Bronchial epithelial cell (primary cell): ENCODE measurements around the gene AKNAD1. TPM values are rescaled to one million over a fixed set of nuclear protein-coding genes. Genes with fewer than 3 reads are reported as not detected.
A peak's percentile ranks its signal among the peaks of the same experiment; 100 is the strongest.

ENCODE experiments used
- DNase-seq: peaks from one replicate; pipeline ENCODE4 v3.0.0-alpha.2; 2010; ENCODE audit warnings: low read depth
- FAIRE-seq: peaks from 2 replicates; lab custom pipeline; 2011; peaks lifted over from hg19 to GRCh38; lab: Jason Lieb, UNC
- H3K27me3 ChIP-seq: 2 replicates; pipeline ENCODE4 v1.5.1; 2011; ENCODE audit warnings: low read length; ENCODE audit not compliant: control insufficient read depth, insufficient read depth
- H3K36me3 ChIP-seq: 2 replicates; pipeline ENCODE4 v1.5.1; 2011; ENCODE audit warnings: low read length; ENCODE audit not compliant: control insufficient read depth, insufficient read depth
- H3K4me3 ChIP-seq: 2 replicates; pipeline ENCODE4 v1.5.1; 2011; ENCODE audit warnings: mild to moderate bottlenecking, low read depth, low read length, control low read depth
- total RNA-seq: library from RNA; depleted of rRNA; stranded (reverse); fragments of >200 nt; gene quantifications from 2 replicates; pipeline ENCODE4 v1.2.1, GENCODE V29; 2014
- TF ChIP-seq, protein P1 (sequence below): IDR thresholded peaks from 2 replicates; pipeline ENCODE4 v1.5.1; 2011; ENCODE audit warnings: mild to moderate bottlenecking, moderate library complexity, low read length, control low read depth, inconsistent platforms; ENCODE audit not compliant: insufficient read depth, severe bottlenecking

Gene AKNAD1
- total RNA-seq, 1 donor from 2014 or later = not detected

DNA sequence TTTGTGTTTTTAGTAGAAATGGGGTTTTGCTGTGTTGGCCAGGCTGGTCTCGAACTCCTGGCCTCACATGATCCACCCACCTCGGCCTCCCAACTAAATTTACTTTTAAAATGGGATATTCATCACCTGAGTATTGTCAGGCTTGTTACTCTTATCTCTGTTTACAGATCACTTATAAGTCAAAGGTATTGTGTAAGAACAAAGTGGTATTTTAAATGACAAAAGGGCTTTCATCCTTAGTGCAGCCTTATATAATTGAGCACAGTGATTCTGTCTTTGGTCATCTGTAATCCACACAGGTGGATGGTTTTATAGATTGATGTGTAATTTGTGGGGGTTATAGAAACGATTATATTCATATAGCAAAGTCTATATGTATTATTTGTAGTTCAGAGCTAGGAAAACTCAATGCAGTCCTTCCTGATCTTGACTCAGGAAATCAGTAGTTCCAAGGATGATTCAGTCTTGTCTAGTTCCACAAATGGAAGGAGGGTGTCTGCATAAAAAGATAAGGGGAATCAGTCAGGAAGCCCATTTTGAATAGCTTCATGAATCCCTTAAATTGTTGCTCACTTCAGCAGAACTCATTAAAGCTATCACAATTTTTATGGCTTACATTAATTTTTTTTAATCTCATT, 75.8 kb downstream of the AKNAD1 start:
- no peak for FAIRE-seq
- Histone ChIP-seq H3K36me3 (peaks cover 7% of the 10 kb centered on the region), H3K27me3 (no peaks in the 10 kb centered on the region), H3K4me3 (no peak overlapping the region)
- TF ChIP-seq, protein P1, sequence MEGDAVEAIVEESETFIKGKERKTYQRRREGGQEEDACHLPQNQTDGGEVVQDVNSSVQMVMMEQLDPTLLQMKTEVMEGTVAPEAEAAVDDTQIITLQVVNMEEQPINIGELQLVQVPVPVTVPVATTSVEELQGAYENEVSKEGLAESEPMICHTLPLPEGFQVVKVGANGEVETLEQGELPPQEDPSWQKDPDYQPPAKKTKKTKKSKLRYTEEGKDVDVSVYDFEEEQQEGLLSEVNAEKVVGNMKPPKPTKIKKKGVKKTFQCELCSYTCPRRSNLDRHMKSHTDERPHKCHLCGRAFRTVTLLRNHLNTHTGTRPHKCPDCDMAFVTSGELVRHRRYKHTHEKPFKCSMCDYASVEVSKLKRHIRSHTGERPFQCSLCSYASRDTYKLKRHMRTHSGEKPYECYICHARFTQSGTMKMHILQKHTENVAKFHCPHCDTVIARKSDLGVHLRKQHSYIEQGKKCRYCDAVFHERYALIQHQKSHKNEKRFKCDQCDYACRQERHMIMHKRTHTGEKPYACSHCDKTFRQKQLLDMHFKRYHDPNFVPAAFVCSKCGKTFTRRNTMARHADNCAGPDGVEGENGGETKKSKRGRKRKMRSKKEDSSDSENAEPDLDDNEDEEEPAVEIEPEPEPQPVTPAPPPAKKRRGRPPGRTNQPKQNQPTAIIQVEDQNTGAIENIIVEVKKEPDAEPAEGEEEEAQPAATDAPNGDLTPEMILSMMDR = no peak
- DNase-seq = no peak

DNA sequence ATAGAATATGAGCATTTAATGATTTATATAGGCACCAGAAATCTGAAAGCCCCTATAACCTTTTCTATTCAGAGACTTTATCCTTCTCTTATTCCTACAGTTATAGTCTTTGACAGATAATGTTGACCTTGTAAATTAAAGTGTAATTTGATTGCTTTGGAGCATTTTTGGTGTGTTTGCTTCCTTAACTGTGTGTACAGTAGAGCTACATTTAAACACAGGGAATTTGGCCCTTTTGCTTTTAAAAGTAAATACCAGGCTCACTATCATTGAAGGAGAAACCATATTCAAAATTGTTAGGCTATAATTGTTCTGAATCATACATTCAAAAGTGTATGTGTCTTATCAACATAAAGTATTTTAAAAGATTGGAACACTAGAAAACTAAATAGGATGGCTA, 77.4 kb downstream of the AKNAD1 start:
- Histone ChIP-seq H3K36me3 (peaks cover 3% of the 10 kb centered on the region), H3K27me3 (no peaks in the 10 kb centered on the region), H3K4me3 (no peak overlapping the region)
- DNase-seq = no peak
- no peak for FAIRE-seq
- TF ChIP-seq, protein P1 = no peak

DNA sequence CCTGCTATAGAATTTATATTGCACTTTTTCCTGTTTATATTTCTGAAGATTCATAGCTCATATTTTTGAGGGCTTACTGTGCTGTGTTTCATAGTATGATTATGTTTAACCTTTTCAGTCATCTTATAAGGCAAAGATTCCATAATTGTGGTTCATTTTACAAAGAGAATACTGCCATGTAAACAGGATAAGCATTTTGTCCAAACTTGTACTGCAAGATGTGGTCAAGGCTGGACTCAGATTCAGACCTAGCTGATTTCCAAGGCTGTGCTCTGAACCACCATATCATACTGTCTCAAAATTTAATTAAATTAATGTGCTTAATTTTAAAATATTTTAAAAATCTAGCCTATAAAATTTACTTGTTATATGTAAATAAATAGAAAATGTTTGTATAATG, 79.1 kb downstream of the AKNAD1 start:
- H3K36me3 ChIP-seq = peaks cover 3% of the 10 kb centered on the region
- no peaks in the 10 kb centered on the region for H3K27me3 ChIP-seq
- DNase-seq (peak; percentile 47), FAIRE-seq (no peak)
- H3K4me3 ChIP-seq = no peak overlapping the region
- TF ChIP-seq, protein P1 = no peak

DNA sequence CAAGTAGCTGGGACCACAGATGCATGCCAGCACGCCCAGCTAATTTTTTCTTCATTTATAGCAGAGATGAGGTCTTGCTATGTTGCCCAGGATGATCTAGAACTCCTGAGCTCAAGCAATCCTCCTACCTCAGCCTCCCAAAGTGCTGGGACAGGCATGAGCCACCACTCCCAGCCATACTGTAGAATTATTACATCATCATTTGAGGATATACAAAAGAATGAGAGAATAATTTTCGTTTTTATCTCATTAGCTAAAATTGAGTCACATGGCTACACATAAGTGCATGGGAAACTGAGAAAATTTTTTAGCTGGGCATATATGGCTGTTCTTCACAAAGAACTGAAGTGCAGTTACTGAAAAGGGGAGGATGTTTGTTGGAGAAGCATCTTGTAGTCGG, 89.2 kb downstream of the AKNAD1 start:
- Histone ChIP-seq H3K36me3 (peaks cover 2% of the 10 kb centered on the region), H3K4me3 (no peak overlapping the region), H3K27me3 (no peaks in the 10 kb centered on the region)
- FAIRE-seq (no peak), DNase-seq (no peak)
- TF ChIP-seq, protein P1 = no peak

DNA sequence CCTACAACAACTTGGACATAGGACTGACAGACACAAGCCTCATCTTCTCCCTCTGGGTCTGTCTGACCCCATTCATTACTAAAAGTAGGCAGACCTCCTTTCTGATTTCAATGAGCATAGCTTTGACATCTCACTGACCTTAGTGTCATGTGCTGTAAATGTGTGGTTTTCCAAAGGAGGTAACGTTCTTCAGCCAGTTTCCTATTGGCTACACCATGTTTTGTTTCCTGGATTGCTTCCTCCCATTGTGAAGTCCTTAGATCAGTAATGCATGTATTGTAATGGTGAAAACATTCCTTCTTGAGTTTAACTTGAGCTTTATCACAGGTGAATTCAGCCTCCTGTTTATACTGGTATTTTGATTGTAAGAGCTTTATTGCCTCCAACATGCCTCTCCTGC, 89.8 kb downstream of the AKNAD1 start:
- Histone ChIP-seq H3K27me3 (no peaks in the 10 kb centered on the region), H3K4me3 (no peak overlapping the region), H3K36me3 (peaks cover 2% of the 10 kb centered on the region)
- DNase-seq (no peak), FAIRE-seq (no peak)
- TF ChIP-seq, protein P1 = no peak

Other genes with a start within 250 kb of the AKNAD1 start
- gene HENMT1, start 196.0 kb downstream of the AKNAD1 start, total RNA-seq = 1.1 and 1.5 TPM in 2 replicates
- gene PRPF38B, start 164.8 kb downstream of the AKNAD1 start, total RNA-seq = 11.3 and 14.3 TPM in 2 replicates
- gene FNDC7, start 144.2 kb downstream of the AKNAD1 start, total RNA-seq = under 0.01 and 0.13 TPM in 2 replicates
- gene STXBP3, start 110.4 kb downstream of the AKNAD1 start, total RNA-seq = 30.0 and 38.1 TPM in 2 replicates
- gene GPSM2, start 19.9 kb upstream of the AKNAD1 start, total RNA-seq = 58.9 and 62.7 TPM in 2 replicates
- gene CLCC1, start 106.4 kb upstream of the AKNAD1 start, total RNA-seq = 18.7 and 31.3 TPM in 2 replicates
- 16.8 and 21.0 TPM in 2 replicates for gene WDR47, start 185.0 kb upstream of the AKNAD1 start, total RNA-seq
- gene TAF13, start 218.9 kb upstream of the AKNAD1 start, total RNA-seq = 96.9 and 157 TPM in 2 replicates
- 52.7 and 56.3 TPM in 2 replicates for gene TMEM167B, start 233.7 kb upstream of the AKNAD1 start, total RNA-seq